Measurements from ENCODE around the gene DPH6.

GRCh38 chr15:35533130-35534110, 12.5 kb downstream of the DPH6 start:
- no peak for TF ChIP-seq CTCF (IDR thresholded peaks at IDR 0.05; ENCODE audit: poor library complexity)
- TF ChIP-seq EZH2 (IDR thresholded peaks at IDR 0.05; ENCODE audit: borderline replicate concordance) = no peak
